GM12878 (cell line): ENCODE data around the gene PRCD. TPM values are rescaled to one million over a fixed set of nuclear protein-coding genes. Genes with fewer than 3 reads are reported as not detected.

Experiments
- ATAC-seq: fragments of 200-7000 bp; cut with Tn5 transposase; 3 replicates; pipeline ENCODE4 v1.9.1; 2020; ENCODE audit warnings: mild to moderate bottlenecking, moderate library complexity
- BruUV-seq: library from RNA; stranded (reverse); fragments of 400-500 nt; replicated peaks from 2 replicates; lab custom pipeline; 2021; lab: Mats Ljungman, UMichigan
- CTCF ChIA-PET: fragments of 300-600 bp; sonication (Branson Sonifier 250); formaldehyde crosslinking; extraction: SDS; loops from one replicate; lab custom pipeline; 2021; ENCODE audit warnings: inconsistent platforms; lab: Yijun Ruan, JAX
- POLR2A ChIA-PET: fragments of 350-600 bp; formaldehyde crosslinking; extraction: SDS; loops from one replicate; lab custom pipeline; 2021; ENCODE audit warnings: inconsistent platforms; lab: Charles Lee
- RAD21 ChIA-PET: fragments of 300-600 bp; sonication (Branson Sonifier 250); formaldehyde crosslinking; loops from one replicate; lab custom pipeline; 2023; ENCODE audit warnings: antibody characterized with exemption; ENCODE audit not compliant: unreplicated experiment; lab: Charles Lee
- SMC1A ChIA-PET: fragments of 300-600 bp; sonication (Branson Sonifier 250); formaldehyde crosslinking; loops from one replicate; lab custom pipeline; 2023; ENCODE audit not compliant: unreplicated experiment, uncharacterized antibody; lab: Charles Lee
- DNase-seq: peaks from one replicate; pipeline ENCODE4 v3.0.0-alpha.2; 2011; ENCODE audit warnings: low read depth, low spot score
- FAIRE-seq: peaks from 3 replicates; lab custom pipeline; 2011; peaks lifted over from hg19 to GRCh38; lab: Jason Lieb, UNC
- H2AFZ ChIP-seq: 2 replicates; pipeline ENCODE4 v1.6.0; 2011; ENCODE audit warnings: low read depth, low read length, control low read depth; ENCODE audit not compliant: control insufficient read depth
- H3K27ac ChIP-seq: 2 replicates; pipeline ENCODE4 v1.5.1; 2011; ENCODE audit warnings: control low read depth; ENCODE audit not compliant: control insufficient read depth, insufficient read depth
- H3K27me3 ChIP-seq, 2 experiments: replicated peaks in 1 of 2; 2 replicates each; pipeline versions ENCODE4 v1.6.0 to v1.6.1; 2011; ENCODE audit warnings: low read length in 1 of 2; ENCODE audit not compliant: control insufficient read depth in 2 of 2, insufficient read depth in 2 of 2
- H3K36me3 ChIP-seq, 2 experiments: 2 replicates each; pipeline ENCODE4 v1.5.1; 2011; ENCODE audit warnings: low read length in 1 of 2; ENCODE audit not compliant: control insufficient read depth in 2 of 2, insufficient read depth in 2 of 2
- H3K4me1 ChIP-seq: 2 replicates; pipeline ENCODE4 v1.6.1; 2011; ENCODE audit warnings: mild to moderate bottlenecking, low read length, moderate library complexity, mixed read lengths; ENCODE audit not compliant: control insufficient read depth, insufficient read depth
- H3K4me2 ChIP-seq: 2 replicates; pipeline ENCODE4 v1.6.0; 2011; ENCODE audit warnings: control low read depth; ENCODE audit not compliant: control insufficient read depth, insufficient read depth
- H3K4me3 ChIP-seq: fragments of 200-600 bp; sonication (generic); 2 replicates; pipeline ENCODE4 v1.5.1; 2016
- H3K79me2 ChIP-seq: 2 replicates; pipeline ENCODE4 v1.6.0; 2011; ENCODE audit warnings: low read length; ENCODE audit not compliant: control insufficient read depth, insufficient read depth
- H3K9ac ChIP-seq: 2 replicates; pipeline ENCODE4 v1.8.0; 2011; ENCODE audit warnings: low read length, control low read depth, mixed read lengths; ENCODE audit not compliant: control insufficient read depth, insufficient read depth
- H3K9me3 ChIP-seq: replicated peaks from 3 replicates; pipeline ENCODE4 v1.5.1; 2011; ENCODE audit warnings: mild to moderate bottlenecking, low read length; ENCODE audit not compliant: control insufficient read depth, insufficient read depth
- H4K20me1 ChIP-seq: 2 replicates; pipeline ENCODE4 v1.6.0; 2011; ENCODE audit not compliant: control insufficient read depth, insufficient read depth
- FOS ChIP-seq: IDR thresholded peaks from 3 replicates; pipeline ENCODE4 v1.6.1; 2011; ENCODE audit warnings: borderline replicate concordance; ENCODE audit not compliant: insufficient read length; ENCODE audit errors: extremely low read depth
- GATAD2B ChIP-seq: fragments of 450-650 bp; conservative IDR thresholded peaks from 2 replicates; pipeline ENCODE4 v1.6.1; 2017; ENCODE audit warnings: low read depth, mild to moderate bottlenecking, moderate library complexity
- HDAC6 ChIP-seq: fragments of 200-600 bp; sonication (generic); IDR thresholded peaks from one replicate; pipeline ENCODE4 v1.8.0; 2017; ENCODE audit warnings: antibody characterized with exemption; ENCODE audit not compliant: unreplicated experiment
- KAT2A ChIP-seq: conservative IDR thresholded peaks from 2 replicates; pipeline ENCODE4 v1.6.1; 2011; ENCODE audit warnings: low read depth, low read length; ENCODE audit not compliant: control insufficient read depth
- MYC ChIP-seq: IDR thresholded peaks from 2 replicates; pipeline ENCODE4 v1.6.1; 2011; ENCODE audit warnings: mild to moderate bottlenecking, low read length, moderate library complexity, inconsistent platforms; ENCODE audit not compliant: insufficient read depth, insufficient replicate concordance, insufficient read length, severe bottlenecking
- NFYA ChIP-seq: IDR thresholded peaks from 2 replicates; pipeline ENCODE4 v1.6.1; 2011; ENCODE audit warnings: low read depth, mild to moderate bottlenecking, low read length, improper control_type of control experiment, borderline replicate concordance
- SMC3 ChIP-seq: IDR thresholded peaks from 2 replicates; pipeline ENCODE4 v1.6.1; 2011; ENCODE audit warnings: low read length, improper control_type of control experiment, borderline replicate concordance
- STAT1 ChIP-seq: fragments of 450-650 bp; conservative IDR thresholded peaks from 2 replicates; pipeline ENCODE4 v1.6.1; 2014; ENCODE audit warnings: antibody characterized with exemption, mild to moderate bottlenecking
- TCF12 ChIP-seq: IDR thresholded peaks from 2 replicates; pipeline ENCODE4 v1.6.1; 2011; ENCODE audit warnings: low read depth, mild to moderate bottlenecking, low read length
- WGBS: methylation state at CpG from one replicate; pipeline ENCODE4 v1.1.6; 2016; ENCODE audit warnings: low lambda C conversion rate; ENCODE audit not compliant: insufficient replicate concordance, insufficient coverage; ENCODE audit errors: missing lambda C conversion rate; 5-methylcytosine and 5-hydroxymethylcytosine counted together
- in situ Hi-C: fragments of 300-500 bp; cut with MboI; formaldehyde crosslinking; loops from 9 replicates; pipeline ENCODE4 v1.14.3; 2018; ENCODE audit warnings: mixed read lengths
- intact Hi-C: fragments of 100-400 bp; cut with micrococcal nuclease; formaldehyde crosslinking; loops from one replicate; pipeline ENCODE4 v1.14.2; 2022; ENCODE audit not compliant: unreplicated experiment
- polyA plus RNA-seq, 11 experiments: library from polyadenylated mRNA; depleted of rRNA in 4 of 11; unstranded in 6 of 11; stranded (reverse) in 5 of 11; fragments of >200 nt; fragmentation: Nextera tagmentation in 4 of 11; fragmentation: Illumina TruSeq in 1 of 11; extraction: Ambion mirVana in 4 of 11; extraction: Trizol in 1 of 11; gene quantifications; 1 replicate in 1 of 11; 2 replicates in 10 of 11; pipeline versions ENCODE4 v1.2.1 to v1.2.3, GENCODE V29; 2011 to 2016; ENCODE audit warnings: inconsistent platforms in 2 of 11, missing spikeins in 2 of 11, low read depth in 1 of 11
- total RNA-seq, 4 experiments: library from RNA; depleted of rRNA in 3 of 4; stranded (reverse); fragments of >200 nt in 3 of 4; fragmentation: Illumina TruSeq in 1 of 4; extraction: Trizol in 1 of 4; gene quantifications; 2 replicates each; pipeline versions ENCODE4 v1.2.1 to v1.2.3, GENCODE V29; 2013 to 2021
- TF ChIP-seq, protein P1 (sequence below): IDR thresholded peaks from 2 replicates; pipeline ENCODE4 v1.6.1; 2011; ENCODE audit warnings: low read depth, mild to moderate bottlenecking, low read length, moderate library complexity, borderline replicate concordance; ENCODE audit errors: extremely low read depth

Gene PRCD
- total and polyA plus RNA-seq, 10 of the 15 experiments (the other 5 are each of a cell fraction or from before 2014, with no cell fraction given) = 0.18 to 0.95 (median 0.34) TPM; not detected in 4

DNA sequence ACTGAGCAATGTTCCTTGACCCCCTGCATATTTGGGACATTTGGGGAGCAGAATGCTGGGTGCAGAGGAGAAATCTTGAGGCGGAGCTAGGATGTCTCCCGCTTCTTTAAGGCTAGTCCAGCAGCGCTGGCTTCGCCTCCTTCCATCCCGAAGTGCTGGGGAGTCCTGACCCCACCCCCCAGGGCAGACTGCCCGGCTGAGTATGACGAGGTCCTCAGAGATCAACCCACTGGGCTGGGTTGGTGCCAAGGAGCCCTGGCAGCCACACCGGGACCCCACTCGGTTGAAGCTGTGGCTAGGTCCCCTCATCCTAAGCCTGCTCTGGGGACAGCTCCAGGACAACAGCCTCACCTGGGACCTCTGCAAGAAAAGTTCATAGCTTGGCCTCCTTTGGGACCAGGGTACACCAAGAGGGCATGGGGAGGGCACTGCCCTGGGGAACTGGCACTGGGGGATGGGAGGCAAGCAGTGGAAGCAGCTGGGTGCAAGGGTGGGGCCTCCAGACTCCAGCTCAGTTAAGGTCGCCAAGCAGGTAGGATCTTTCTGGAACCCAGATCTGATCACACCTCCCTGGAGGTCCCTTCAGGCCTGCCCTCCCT lies 49.6 kb upstream of the PRCD start:
- no peaks in the 10 kb centered on the region; a peak in 2 of 4 replicates for H3K36me3 ChIP-seq
- peaks cover 52% of the 10 kb centered on the region for H3K4me1 ChIP-seq
- in situ Hi-C loops = no loop called here
- POLR2A ChIA-PET = interaction anchor here (1.4 to 1.7 kb wide), 2 partner anchors 9 to 11 kb away, joined by 3 to 11 read pairs; partner anchors contain the start of gene RHBDF2
- H3K9me3 ChIP-seq = no peaks in the 10 kb centered on the region
- WGBS = 79% methylated on average over 10 of the region's 10 CpGs
- H3K9ac ChIP-seq = no peak overlapping the region; the same call in 1 of the 2 replicates
- intact Hi-C loops = no loop called here
- H3K4me3 ChIP-seq = no peak overlapping the region
- H4K20me1 ChIP-seq = no peaks in the 10 kb centered on the region
- CTCF ChIA-PET = interaction anchor here (0.6 to 1.5 kb wide), 3 partner anchors 9 to 301 kb away, joined by 4 read pairs; no protein-coding TSS in a partner anchor
- ATAC-seq = no peak
- no peak overlapping the region for H2AFZ ChIP-seq
- no peak overlapping the region for H3K4me2 ChIP-seq
- no peak for DNase-seq
- RAD21 ChIA-PET = interaction anchor here (2.0 to 6.4 kb wide), 2 partner anchors 9 kb away, joined by 6 to 50 read pairs; no protein-coding TSS in a partner anchor
- SMC1A ChIA-PET = interaction anchor here (1.6 to 12.0 kb wide), 3 partner anchors 8 to 23 kb away, joined by 4 to 115 read pairs (median 49); partner anchors contain the start of genes AANAT and RHBDF2
- TF ChIP-seq KAT2A (no peak), TCF12 (no peak), STAT1 (no peak), MYC (no peak), NFYA (no peak), SMC3 (no peak), GATAD2B (no peak), HDAC6 (no peak), FOS (no peak)
- TF ChIP-seq, protein P1, sequence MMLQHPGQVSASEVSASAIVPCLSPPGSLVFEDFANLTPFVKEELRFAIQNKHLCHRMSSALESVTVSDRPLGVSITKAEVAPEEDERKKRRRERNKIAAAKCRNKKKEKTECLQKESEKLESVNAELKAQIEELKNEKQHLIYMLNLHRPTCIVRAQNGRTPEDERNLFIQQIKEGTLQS = no peak
- TF ChIP-seq, all 136 proteins: peak for 0
- BruUV-seq = no TSS peak
- Histone ChIP-seq H3K79me2 (peaks cover 25% of the 10 kb centered on the region), H3K27ac (no peak overlapping the region), H3K27me3 (no peaks in the 10 kb centered on the region)
- FAIRE-seq = no peak
